B cell (primary cell): ENCODE measurements around the gene POFUT2.

ENCODE experiments used
- EZH2 ChIP-seq: IDR thresholded peaks from 2 replicates; pipeline ENCODE4 v1.6.1; 2012; ENCODE audit warnings: borderline replicate concordance, low read depth, mild to moderate bottlenecking, moderate library complexity, low read length; ENCODE audit not compliant: insufficient read depth, poor library complexity, severe bottlenecking
- TF ChIP-seq, protein P1 (sequence below): fragments of 200-600 bp; IDR thresholded peaks from one replicate; pipeline ENCODE4 v1.8.0; 2022; ENCODE audit warnings: antibody characterized with exemption, mild to moderate bottlenecking

- TF ChIP-seq, protein P1, sequence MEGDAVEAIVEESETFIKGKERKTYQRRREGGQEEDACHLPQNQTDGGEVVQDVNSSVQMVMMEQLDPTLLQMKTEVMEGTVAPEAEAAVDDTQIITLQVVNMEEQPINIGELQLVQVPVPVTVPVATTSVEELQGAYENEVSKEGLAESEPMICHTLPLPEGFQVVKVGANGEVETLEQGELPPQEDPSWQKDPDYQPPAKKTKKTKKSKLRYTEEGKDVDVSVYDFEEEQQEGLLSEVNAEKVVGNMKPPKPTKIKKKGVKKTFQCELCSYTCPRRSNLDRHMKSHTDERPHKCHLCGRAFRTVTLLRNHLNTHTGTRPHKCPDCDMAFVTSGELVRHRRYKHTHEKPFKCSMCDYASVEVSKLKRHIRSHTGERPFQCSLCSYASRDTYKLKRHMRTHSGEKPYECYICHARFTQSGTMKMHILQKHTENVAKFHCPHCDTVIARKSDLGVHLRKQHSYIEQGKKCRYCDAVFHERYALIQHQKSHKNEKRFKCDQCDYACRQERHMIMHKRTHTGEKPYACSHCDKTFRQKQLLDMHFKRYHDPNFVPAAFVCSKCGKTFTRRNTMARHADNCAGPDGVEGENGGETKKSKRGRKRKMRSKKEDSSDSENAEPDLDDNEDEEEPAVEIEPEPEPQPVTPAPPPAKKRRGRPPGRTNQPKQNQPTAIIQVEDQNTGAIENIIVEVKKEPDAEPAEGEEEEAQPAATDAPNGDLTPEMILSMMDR, result no peak
- TF ChIP-seq EZH2, result no peak
Observed at GRCh38 chr21:45336535-45336810, 48.8 kb upstream of the POFUT2 start.
